Measurements from ENCODE around the gene ELOF1. TPM values are rescaled to one million over a fixed set of nuclear protein-coding genes. Genes with fewer than 3 reads are reported as not detected.

ELOF1 gene
- total and polyA plus RNA-seq, 2 donors (not counting 3 experiments of a cell fraction or from before 2014, with no cell fraction given), result 49.9 to 80.2 TPM

- Histone ChIP-seq H3K4me1 (ENCODE audit: control insufficient read depth, extremely low read depth, insufficient read depth, low read length) (peaks cover 9% of the 10 kb centered on the region), H3K27ac (ENCODE audit: insufficient read depth, low read depth, low read length) (no peak overlapping the region), H3K4me3 (replicated peaks in 1 of 3; ENCODE audit: insufficient read depth in 1 of 3, low read depth in 1 of 3, low read length in 3 of 3) (no peak overlapping the region), H4K20me1 (replicated peaks; ENCODE audit: control insufficient read depth, extremely low read depth, insufficient read depth, low read length) (no peaks in the 10 kb centered on the region), H3K9me3 (replicated peaks; ENCODE audit: control insufficient read depth, insufficient read depth, low read length) (no peaks in the 10 kb centered on the region), H3K9me1 (replicated peaks; ENCODE audit: control insufficient read depth, extremely low read depth, insufficient read depth, low read length) (no peaks in the 10 kb centered on the region), H3K79me2 (ENCODE audit: control insufficient read depth, insufficient read depth, low read length) (peaks cover 22% of the 10 kb centered on the region), H3K4me2 (ENCODE audit: insufficient read depth, low read length) (no peak overlapping the region), H3K9ac (replicated peaks; ENCODE audit: extremely low read depth, insufficient read depth, low read length) (no peak overlapping the region), H3K27me3 (ENCODE audit: control insufficient read depth in 2 of 2, insufficient read depth in 2 of 2, low read length in 2 of 2) (no peaks in the 10 kb centered on the region), H3K36me3 (ENCODE audit: control insufficient read depth in 2 of 2, extremely low read depth in 1 of 2, insufficient read depth in 2 of 2, low read length in 2 of 2) (no peaks in the 10 kb centered on the region), H2AFZ (ENCODE audit: low read depth, low read length) (no peak overlapping the region)
- ChIA-PET CTCF (interaction anchor here (0.5 to 2.1 kb wide), 9 partner anchors 18 to 428 kb away, joined by 3 to 8 read pairs (median 5); no protein-coding TSS in a partner anchor), POLR2A (no interaction called here)
- DNase-seq (ENCODE audit: low read depth, low spot score), result peak; percentile 78
- peak; percentile 84 for FAIRE-seq
- dilution Hi-C loops (cut with MboI; ENCODE audit: extremely low pct_ligation_motif_present, low sequenced_read_pairs) (no loop called here), intact Hi-C loops (cut with micrococcal nuclease) (loop anchor here (5.0 kb wide), 1 partner anchor 137 kb away; no protein-coding TSS in a partner anchor)
- BruUV-seq (replicated peaks), result no TSS peak
- no peak for TF ChIP-seq JUN (IDR thresholded peaks at IDR 0.05; ENCODE audit: borderline replicate concordance, insufficient read depth, insufficient read length, low read depth)
- TF ChIP-seq CTCF (IDR thresholded peaks at IDR 0.05; ENCODE audit: extremely low read depth in 1 of 2, insufficient read depth in 1 of 2, low read depth in 1 of 2, low read length in 2 of 2), result peak; percentile 66 to 72
These were observed 1.5 kb upstream of the ELOF1 start for GRCh38 chr19:11560404-11561051.

DNA sequence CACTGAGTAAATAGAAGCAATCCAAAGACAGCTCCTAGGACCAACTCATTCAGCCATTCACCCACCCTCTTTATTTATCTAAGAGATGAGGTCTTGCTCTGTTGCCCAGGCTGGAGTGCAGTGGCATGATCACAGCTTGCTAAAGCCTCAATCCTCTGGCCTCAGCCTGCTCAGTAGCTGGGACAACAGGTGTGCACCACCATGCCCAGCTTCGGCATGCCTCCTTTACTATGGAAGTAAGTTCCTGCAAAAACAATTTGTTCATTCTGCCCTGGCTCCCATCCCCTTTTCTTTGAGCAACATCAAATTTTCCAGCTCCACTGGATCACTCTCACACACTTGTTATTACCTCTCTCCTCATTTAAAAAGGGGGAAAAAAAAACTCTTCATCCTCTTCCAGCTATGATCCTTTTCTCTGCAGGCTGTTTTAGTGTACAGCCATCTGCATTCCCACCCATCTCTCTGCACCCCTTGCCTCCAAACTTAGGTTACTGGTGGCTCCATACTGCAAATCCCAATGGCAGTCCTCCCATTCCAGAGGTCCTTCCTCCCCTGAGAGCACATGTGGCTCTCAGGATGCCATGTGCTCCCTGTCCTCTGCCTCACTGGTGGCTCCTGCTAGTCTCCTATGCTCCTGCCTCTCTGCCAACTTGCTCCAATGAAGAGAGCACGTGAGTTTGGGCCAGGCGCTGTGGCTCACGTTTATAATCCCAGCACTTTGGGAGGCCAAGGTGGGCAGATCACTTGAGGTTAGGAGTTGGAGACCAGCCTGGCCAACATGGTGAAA lies 2.2 kb downstream of the ELOF1 start:
- Histone ChIP-seq H2AFZ (ENCODE audit: low read depth, low read length) (no peak overlapping the region), H3K9me3 (replicated peaks; ENCODE audit: control insufficient read depth, insufficient read depth, low read length) (no peaks in the 10 kb centered on the region), H3K27ac (ENCODE audit: insufficient read depth, low read depth, low read length) (no peak overlapping the region), H3K4me3 (replicated peaks in 1 of 3; ENCODE audit: insufficient read depth in 1 of 3, low read depth in 1 of 3, low read length in 3 of 3) (no peak overlapping the region), H3K36me3 (ENCODE audit: control insufficient read depth in 2 of 2, extremely low read depth in 1 of 2, insufficient read depth in 2 of 2, low read length in 2 of 2) (peaks cover 0 to 20% of the 10 kb centered on the region in 2 experiments), H3K27me3 (ENCODE audit: control insufficient read depth in 2 of 2, insufficient read depth in 2 of 2, low read length in 2 of 2) (no peaks in the 10 kb centered on the region), H3K9me1 (replicated peaks; ENCODE audit: control insufficient read depth, extremely low read depth, insufficient read depth, low read length) (no peaks in the 10 kb centered on the region), H3K9ac (replicated peaks; ENCODE audit: extremely low read depth, insufficient read depth, low read length) (no peak overlapping the region), H3K79me2 (ENCODE audit: control insufficient read depth, insufficient read depth, low read length) (peaks cover 24% of the 10 kb centered on the region), H3K4me2 (ENCODE audit: insufficient read depth, low read length) (no peak overlapping the region), H3K4me1 (ENCODE audit: control insufficient read depth, extremely low read depth, insufficient read depth, low read length) (peaks cover 9% of the 10 kb centered on the region), H4K20me1 (replicated peaks; ENCODE audit: control insufficient read depth, extremely low read depth, insufficient read depth, low read length) (no peaks in the 10 kb centered on the region)
- intact Hi-C loops (cut with micrococcal nuclease) (no loop called here), dilution Hi-C loops (cut with MboI; ENCODE audit: extremely low pct_ligation_motif_present, low sequenced_read_pairs) (no loop called here)
- FAIRE-seq (no peak), DNase-seq (ENCODE audit: low read depth, low spot score) (no peak)
- ChIA-PET CTCF (no interaction called here), POLR2A (interaction anchor here (0.6 kb wide), 1 partner anchor 23 kb away, joined by 4 read pairs; no protein-coding TSS in a partner anchor)
- TF ChIP-seq MAX (IDR thresholded peaks at IDR 0.05; ENCODE audit: insufficient read depth, insufficient read length), result peak; percentile 29
- no peak for TF ChIP-seq GATA2 (IDR thresholded peaks at IDR 0.05; ENCODE audit: insufficient read depth, insufficient read length, low read depth, low read length)
- no TSS peak for BruUV-seq (replicated peaks)
